Measurements from ENCODE around the gene TUBB2B. TPM values are rescaled to one million over a fixed set of nuclear protein-coding genes. Genes with fewer than 3 reads are reported as not detected.

The TUBB2B gene
- total and polyA plus RNA-seq, 2 donors (not counting 3 experiments of a cell fraction or from before 2014, with no cell fraction given) = 5.1 to 8.3 TPM

DNA sequence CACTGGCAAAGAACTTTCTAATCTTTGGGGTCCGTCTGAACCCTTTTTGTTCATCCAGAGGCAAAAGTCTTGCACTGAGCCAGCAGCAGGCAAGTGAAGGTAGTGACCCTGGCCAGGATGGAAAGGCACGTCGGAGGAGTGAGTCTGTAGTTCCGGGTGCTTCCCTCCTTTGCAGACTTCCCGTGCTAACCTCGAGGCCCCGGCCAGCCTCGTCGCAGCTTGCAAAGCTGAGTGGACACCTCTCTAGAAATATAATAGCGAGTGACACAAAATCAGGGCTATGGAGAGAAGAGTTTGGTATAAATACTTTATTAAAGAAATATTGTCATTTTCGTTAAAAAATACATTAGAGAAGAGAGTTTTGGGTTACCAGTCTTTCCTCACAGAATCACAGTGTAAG lies 41.2 kb upstream of the TUBB2B start:
- intact Hi-C loops (cut with micrococcal nuclease) (no loop called here), dilution Hi-C loops (cut with MboI; ENCODE audit: extremely low pct_ligation_motif_present, low sequenced_read_pairs) (no loop called here)
- Histone ChIP-seq H3K4me3 (replicated peaks in 1 of 3; ENCODE audit: insufficient read depth in 1 of 3, low read depth in 1 of 3, low read length in 3 of 3) (no peak overlapping the region), H4K20me1 (replicated peaks; ENCODE audit: control insufficient read depth, extremely low read depth, insufficient read depth, low read length) (no peaks in the 10 kb centered on the region), H3K27me3 (ENCODE audit: control insufficient read depth in 2 of 2, insufficient read depth in 2 of 2, low read length in 2 of 2) (no peaks in the 10 kb centered on the region), H3K4me1 (ENCODE audit: control insufficient read depth, extremely low read depth, insufficient read depth, low read length) (no peaks in the 10 kb centered on the region), H3K9me1 (replicated peaks; ENCODE audit: control insufficient read depth, extremely low read depth, insufficient read depth, low read length) (no peaks in the 10 kb centered on the region), H2AFZ (ENCODE audit: low read depth, low read length) (no peak overlapping the region), H3K4me2 (ENCODE audit: insufficient read depth, low read length) (no peak overlapping the region), H3K9ac (replicated peaks; ENCODE audit: extremely low read depth, insufficient read depth, low read length) (no peak overlapping the region), H3K27ac (ENCODE audit: insufficient read depth, low read depth, low read length) (no peak overlapping the region), H3K9me3 (replicated peaks; ENCODE audit: control insufficient read depth, insufficient read depth, low read length) (no peaks in the 10 kb centered on the region), H3K79me2 (ENCODE audit: control insufficient read depth, insufficient read depth, low read length) (peaks cover 31% of the 10 kb centered on the region), H3K36me3 (ENCODE audit: control insufficient read depth in 2 of 2, extremely low read depth in 1 of 2, insufficient read depth in 2 of 2, low read length in 2 of 2) (peaks cover 6 to 32% of the 10 kb centered on the region in 2 experiments)
- FAIRE-seq (no peak), DNase-seq (ENCODE audit: low read depth, low spot score) (no peak)
- CTCF ChIA-PET = no interaction called here
- POLR2A ChIA-PET = no interaction called here
- BruUV-seq (replicated peaks) = no TSS peak
- TF ChIP-seq MYC (IDR thresholded peaks at IDR 0.05; ENCODE audit: low read depth, low read length) (no peak), FOS (IDR thresholded peaks at IDR 0.05; ENCODE audit: borderline replicate concordance, insufficient read depth, low read length) (no peak), EZH2 (IDR thresholded peaks at IDR 0.05; ENCODE audit: borderline replicate concordance, low read depth, low read length, severe bottlenecking) (no peak), JUN (IDR thresholded peaks at IDR 0.05; ENCODE audit: borderline replicate concordance, insufficient read depth, insufficient read length, low read depth) (no peak), POLR2A (IDR thresholded peaks at IDR 0.05; ENCODE audit: low read depth, low read length) (no peak), GATA2 (IDR thresholded peaks at IDR 0.05; ENCODE audit: insufficient read depth, insufficient read length, low read depth, low read length) (no peak), POLR2AphosphoS5 (IDR thresholded peaks at IDR 0.05; ENCODE audit: insufficient read depth, low read depth, low read length) (no peak)
- TF ChIP-seq, protein P1, sequence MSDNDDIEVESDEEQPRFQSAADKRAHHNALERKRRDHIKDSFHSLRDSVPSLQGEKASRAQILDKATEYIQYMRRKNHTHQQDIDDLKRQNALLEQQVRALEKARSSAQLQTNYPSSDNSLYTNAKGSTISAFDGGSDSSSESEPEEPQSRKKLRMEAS (IDR thresholded peaks at IDR 0.05; ENCODE audit: insufficient read depth, insufficient read length) = no peak
- TF ChIP-seq, protein P2, sequence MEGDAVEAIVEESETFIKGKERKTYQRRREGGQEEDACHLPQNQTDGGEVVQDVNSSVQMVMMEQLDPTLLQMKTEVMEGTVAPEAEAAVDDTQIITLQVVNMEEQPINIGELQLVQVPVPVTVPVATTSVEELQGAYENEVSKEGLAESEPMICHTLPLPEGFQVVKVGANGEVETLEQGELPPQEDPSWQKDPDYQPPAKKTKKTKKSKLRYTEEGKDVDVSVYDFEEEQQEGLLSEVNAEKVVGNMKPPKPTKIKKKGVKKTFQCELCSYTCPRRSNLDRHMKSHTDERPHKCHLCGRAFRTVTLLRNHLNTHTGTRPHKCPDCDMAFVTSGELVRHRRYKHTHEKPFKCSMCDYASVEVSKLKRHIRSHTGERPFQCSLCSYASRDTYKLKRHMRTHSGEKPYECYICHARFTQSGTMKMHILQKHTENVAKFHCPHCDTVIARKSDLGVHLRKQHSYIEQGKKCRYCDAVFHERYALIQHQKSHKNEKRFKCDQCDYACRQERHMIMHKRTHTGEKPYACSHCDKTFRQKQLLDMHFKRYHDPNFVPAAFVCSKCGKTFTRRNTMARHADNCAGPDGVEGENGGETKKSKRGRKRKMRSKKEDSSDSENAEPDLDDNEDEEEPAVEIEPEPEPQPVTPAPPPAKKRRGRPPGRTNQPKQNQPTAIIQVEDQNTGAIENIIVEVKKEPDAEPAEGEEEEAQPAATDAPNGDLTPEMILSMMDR (IDR thresholded peaks at IDR 0.05; ENCODE audit: extremely low read depth in 1 of 2, insufficient read depth in 1 of 2, low read depth in 1 of 2, low read length in 2 of 2) = no peak
